PC-3 (cell line): ENCODE data around the gene RERE.

ENCODE experiments used
- EZH2 ChIP-seq: fragments of 300-600 bp; sonication (generic); IDR thresholded peaks from one replicate; pipeline ENCODE4 v1.6.1; 2017; ENCODE audit warnings: antibody characterized with exemption, mild to moderate bottlenecking, low read length; ENCODE audit not compliant: unreplicated experiment
- EZH2phosphoT487 ChIP-seq: fragments of 300-600 bp; sonication (generic); IDR thresholded peaks from 2 replicates; pipeline ENCODE4 v1.6.1; 2018; ENCODE audit warnings: mild to moderate bottlenecking, antibody characterized with exemption, low read length, borderline replicate concordance
- TF ChIP-seq, protein P1 (sequence below): fragments of 300-600 bp; sonication (generic); conservative IDR thresholded peaks from 2 replicates; pipeline ENCODE4 v1.5.1; 2017; ENCODE audit warnings: antibody characterized with exemption, low read depth, mild to moderate bottlenecking, low read length

DNA sequence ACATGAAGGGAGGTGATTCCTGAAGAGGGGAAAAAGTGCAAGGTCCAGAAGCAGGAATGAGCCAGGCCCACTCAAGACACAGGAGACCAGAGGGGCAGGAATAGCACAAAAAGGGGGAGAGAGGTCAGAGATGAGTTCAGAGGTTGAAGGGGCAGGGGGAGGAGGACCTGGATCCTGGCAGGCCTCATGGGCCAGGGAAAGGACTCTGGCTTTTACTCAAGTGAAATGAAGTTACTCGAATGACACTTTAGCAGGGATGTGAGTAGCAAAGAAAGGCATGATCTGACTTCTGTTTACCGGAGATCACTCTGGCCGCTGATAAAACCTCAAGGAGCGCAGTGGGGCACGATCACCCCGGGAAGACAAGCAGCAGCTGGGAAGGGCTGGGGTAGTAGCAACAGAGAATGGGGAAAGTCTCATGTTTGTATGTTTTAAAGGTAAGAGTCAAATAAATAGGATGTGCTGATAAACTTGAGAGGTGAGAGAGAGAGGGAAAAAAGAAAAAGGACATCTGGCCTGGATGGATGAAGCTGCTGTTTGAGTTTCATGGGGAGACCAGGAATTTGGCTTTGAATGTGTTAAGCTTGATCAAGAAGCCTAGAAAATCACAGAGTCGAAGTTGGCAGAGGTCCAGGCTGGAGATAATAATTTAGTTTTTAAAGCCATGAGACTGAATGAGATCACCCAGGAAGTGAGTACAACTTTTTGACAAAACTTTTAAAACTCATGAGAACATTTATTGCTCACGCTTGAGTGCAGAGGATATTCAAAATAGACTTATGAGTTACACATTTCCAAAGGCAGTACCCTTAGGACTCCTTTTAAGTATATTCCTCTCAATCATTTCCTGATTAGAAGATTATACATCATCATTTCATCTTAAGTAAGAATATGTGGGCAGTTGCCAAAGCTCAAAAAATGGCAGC is 156.0 kb downstream of the RERE start:
- TF ChIP-seq, protein P1, sequence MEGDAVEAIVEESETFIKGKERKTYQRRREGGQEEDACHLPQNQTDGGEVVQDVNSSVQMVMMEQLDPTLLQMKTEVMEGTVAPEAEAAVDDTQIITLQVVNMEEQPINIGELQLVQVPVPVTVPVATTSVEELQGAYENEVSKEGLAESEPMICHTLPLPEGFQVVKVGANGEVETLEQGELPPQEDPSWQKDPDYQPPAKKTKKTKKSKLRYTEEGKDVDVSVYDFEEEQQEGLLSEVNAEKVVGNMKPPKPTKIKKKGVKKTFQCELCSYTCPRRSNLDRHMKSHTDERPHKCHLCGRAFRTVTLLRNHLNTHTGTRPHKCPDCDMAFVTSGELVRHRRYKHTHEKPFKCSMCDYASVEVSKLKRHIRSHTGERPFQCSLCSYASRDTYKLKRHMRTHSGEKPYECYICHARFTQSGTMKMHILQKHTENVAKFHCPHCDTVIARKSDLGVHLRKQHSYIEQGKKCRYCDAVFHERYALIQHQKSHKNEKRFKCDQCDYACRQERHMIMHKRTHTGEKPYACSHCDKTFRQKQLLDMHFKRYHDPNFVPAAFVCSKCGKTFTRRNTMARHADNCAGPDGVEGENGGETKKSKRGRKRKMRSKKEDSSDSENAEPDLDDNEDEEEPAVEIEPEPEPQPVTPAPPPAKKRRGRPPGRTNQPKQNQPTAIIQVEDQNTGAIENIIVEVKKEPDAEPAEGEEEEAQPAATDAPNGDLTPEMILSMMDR = no peak
- TF ChIP-seq EZH2 = no peak
- no peak for TF ChIP-seq EZH2phosphoT487
